ENCODE results near the gene CALD1.

The CALD1 gene, protein sequence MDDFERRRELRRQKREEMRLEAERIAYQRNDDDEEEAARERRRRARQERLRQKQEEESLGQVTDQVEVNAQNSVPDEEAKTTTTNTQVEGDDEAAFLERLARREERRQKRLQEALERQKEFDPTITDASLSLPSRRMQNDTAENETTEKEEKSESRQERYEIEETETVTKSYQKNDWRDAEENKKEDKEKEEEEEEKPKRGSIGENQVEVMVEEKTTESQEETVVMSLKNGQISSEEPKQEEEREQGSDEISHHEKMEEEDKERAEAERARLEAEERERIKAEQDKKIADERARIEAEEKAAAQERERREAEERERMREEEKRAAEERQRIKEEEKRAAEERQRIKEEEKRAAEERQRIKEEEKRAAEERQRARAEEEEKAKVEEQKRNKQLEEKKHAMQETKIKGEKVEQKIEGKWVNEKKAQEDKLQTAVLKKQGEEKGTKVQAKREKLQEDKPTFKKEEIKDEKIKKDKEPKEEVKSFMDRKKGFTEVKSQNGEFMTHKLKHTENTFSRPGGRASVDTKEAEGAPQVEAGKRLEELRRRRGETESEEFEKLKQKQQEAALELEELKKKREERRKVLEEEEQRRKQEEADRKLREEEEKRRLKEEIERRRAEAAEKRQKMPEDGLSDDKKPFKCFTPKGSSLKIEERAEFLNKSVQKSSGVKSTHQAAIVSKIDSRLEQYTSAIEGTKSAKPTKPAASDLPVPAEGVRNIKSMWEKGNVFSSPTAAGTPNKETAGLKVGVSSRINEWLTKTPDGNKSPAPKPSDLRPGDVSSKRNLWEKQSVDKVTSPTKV

DNA sequence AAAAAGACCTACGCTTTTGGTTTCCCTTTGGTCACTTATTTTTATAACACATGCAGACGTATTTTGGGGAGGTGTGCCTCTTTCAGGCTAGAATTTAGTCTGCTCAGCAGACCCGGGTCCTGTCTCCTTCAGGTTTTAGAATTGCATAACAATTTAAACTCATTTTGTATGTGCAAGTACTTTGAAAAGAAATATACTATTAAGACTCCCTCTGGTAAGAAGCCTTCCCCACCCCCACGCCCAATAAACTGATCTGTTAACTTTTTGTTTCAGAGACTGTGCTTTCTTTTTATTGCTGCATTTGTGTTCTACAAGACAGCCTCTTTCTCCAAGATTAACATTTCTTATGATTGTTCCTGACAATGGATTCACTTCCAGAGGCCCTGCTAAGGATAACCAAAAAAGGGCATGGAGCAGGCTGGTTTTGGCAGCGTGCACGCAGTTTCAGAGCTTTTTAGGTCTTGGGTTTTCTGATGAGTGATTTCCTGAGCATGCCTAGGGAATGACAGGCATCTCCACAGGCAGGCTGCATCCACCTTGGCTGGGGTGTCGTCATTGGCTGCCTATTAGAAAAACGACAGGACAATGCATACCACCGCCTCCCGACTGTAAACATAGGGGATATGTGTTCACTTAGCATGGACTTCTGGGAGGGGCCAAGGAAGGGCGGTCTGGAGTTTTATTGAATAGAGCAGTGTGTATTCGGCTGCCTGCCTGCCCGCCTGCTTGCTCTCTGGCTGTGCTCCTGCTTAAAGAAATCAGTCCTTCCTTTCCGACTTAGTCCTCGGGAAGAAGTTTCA is at the start of gene CALD1:
TSS of gene CALD1 (plus strand) at position 694 of the 800 bp plus-strand sequence. CDS start 88,100 bp downstream, outside the sequence.
- DNase-seq (ENCODE audit: low read depth), result peak; percentile 98

DNA sequence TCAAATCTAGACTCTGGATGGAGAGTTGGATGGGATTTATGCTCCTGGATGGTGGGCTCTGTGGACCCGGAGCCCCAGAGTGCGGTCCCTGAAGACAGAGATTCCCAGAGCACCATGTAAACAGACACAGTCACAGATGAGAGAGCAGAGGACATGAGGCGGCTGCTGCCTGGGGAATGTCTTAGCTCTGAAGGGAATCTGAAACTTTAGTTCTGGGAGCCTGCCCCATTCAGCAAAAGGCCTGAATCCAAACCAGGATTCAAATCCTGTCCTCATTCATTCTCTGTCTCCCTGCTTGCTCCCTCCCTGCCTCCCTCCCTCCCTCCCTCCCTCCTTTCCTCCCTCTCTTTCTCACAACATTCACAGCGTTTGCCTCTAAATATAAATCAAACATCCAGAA is 49.5 kb upstream of the CALD1 start:
- no peak for DNase-seq (ENCODE audit: low read depth)

DNA sequence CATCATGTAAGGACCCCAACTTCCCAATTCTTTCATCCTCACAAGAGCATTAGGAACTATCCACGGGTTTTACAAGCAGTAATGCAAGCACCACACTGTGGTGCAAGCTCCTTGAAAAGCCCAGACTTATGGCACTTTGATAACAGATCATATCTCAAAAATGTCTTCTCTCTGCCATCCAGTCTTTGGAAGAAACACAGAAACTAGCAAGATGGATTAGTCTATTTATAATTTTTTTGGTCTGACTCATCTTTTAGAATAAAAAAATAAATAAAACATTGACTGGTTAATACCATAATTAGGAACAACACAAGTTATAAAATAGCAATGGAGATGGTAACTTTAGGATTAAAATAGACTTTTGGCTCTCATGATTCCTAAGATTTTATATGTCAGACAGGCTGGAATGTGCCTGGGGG is 49.0 kb upstream of the CALD1 start:
- peak; percentile 21 for DNase-seq (ENCODE audit: low read depth)

- DNase-seq (ENCODE audit: low read depth), result no peak
Measured at GRCh38 chr7:134731616-134732015, 47.8 kb upstream of the CALD1 start.

DNA sequence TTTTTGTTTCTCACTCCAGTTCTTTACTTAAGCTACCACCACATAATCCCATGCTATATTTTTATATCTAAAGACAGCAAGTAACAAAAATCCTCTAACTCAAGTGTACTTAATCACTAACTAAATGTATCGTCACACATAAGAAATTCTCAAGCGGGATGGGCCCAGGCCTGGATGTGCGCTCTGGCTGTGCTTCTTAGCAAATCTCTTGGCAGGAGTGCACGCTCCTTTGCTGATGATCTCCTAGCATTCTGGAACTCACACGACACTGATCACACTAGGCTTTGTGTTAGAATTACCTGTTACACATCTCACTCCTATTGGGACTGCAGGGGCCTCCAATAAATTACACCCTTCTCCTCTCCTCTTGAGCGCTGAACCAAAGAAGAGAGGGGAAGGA is 46.7 kb upstream of the CALD1 start:
- no peak for DNase-seq (ENCODE audit: low read depth)

DNA sequence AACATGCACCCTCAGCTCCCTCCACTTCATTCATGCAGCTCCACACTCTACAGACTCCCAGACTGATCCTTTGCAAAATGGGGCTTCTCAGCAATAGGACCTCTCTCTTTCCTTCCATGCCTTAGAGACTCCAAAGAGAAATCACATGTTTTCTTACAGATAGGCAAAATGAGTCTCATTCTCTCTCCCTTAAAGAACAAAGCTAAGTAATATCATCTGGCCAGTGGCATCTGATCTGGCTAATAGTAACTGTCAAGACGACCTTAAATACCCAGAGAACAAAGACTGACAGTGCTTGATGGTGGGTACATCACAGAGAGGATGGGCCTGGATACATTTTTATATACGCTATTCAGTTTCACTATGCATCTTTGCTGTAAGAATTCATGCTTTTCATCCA is 43.1 kb upstream of the CALD1 start:
- DNase-seq (ENCODE audit: low read depth), result no peak

DNA sequence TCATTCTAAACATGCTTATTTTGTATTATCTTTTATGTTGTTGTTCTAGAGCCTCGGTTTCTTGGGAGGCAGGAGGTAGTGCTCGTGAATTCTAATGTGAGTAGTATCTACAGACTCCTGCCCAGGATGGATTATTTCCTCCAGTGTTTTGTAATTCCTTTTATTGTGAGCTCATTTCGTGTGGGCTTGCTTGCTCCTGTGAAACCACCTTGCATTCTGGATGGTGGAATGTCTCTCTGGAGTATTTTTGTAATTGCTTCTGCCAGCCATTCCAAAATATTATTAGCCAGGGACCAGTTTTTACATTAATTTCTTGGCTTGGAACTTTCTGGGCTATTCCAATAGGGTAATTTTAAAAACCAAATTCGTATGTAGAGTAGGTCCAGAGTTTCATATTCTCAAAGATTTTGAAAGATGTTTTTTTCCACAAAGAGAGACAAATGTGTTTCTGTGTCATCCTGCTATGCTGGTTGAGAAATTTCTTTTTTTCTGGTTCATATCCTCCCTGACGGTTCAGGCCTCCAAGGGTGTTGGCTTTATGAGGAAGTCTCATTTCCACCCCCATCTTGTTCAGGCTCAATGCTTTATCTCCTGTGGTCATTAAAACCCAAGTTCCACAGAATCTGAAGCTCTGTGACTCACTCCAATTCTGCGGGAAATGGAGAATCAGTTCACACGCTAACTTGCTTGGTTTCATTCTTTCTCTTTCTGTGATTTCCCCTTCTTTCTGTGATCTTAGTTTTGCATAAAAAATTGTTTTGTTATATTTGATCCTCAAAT is 41.7 kb upstream of the CALD1 start:
- DNase-seq (ENCODE audit: low read depth), result peak; percentile 84

GRCh38 chr7:134739362-134739761 is 40.1 kb upstream of the CALD1 start:
- DNase-seq (ENCODE audit: low read depth), result no peak

GRCh38 chr7:134740376-134740775 is 39.1 kb upstream of the CALD1 start:
- DNase-seq (ENCODE audit: low read depth), result no peak

DNA sequence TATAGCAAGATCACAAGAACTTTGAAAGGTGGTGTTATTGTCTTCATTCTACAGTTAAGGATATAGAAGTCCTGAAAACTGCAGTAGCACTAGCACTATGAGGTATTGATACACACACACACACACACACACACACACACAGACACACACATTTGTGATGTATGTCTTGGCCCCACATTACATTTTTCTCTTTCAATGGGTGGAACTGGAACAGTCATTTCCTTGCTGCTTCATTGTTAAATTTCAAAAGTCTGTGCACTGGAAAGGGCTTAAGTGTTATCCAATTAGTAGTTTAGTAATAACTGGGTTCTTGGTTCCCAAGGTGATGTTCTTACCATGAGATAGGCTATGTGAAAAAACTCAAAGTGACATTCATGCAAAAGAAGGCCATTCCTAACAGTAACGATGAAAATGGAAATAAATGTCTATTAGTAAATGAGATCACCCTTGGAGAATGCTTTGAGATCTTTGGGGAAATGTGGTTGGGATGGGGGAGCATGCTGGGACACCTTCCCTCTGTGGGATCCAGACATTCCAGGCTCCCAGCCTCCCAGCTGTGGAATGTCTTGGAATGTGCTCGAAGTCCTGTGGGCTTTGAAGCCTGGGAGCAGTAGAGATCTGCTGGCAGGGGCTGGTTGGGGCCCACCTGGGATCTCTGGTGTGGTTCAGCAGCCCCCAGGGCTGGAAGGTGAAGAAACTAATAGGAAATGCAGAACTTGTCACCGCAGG is 37.4 kb upstream of the CALD1 start:
- DNase-seq (ENCODE audit: low read depth), result peak; percentile 37

DNA sequence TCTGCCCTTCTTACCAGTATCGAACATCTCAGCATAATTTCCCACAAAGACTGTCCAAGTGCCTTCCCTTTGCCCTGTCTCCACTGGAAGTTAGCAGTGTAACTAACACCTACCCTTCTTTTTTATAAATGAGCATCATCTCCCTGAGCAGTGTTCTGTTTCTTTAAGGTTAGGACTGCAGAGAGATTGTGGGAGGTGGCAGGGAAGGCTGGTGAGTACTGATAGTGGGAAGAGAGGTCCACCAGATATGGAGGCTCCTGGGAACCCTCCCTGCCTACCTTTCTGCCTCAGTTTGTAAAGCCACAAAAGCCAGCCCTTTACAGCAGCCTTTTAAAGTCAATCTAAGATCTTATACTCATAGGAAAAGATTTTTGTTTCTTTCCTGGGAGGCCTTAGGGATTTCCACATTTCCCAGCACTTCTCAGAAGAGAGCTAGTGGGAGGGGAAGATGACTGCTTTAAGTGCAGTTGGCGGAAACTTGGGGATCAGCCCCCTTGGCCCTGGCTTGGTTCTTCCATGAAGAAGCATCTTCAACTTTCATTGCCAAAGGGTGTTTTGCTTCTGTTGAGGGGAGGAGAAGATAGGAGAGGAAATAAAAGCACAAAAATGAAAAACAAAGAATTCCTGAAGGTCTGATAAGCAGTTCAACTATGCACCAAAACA is 36.6 kb upstream of the CALD1 start:
- no peak for DNase-seq (ENCODE audit: low read depth)

DNA sequence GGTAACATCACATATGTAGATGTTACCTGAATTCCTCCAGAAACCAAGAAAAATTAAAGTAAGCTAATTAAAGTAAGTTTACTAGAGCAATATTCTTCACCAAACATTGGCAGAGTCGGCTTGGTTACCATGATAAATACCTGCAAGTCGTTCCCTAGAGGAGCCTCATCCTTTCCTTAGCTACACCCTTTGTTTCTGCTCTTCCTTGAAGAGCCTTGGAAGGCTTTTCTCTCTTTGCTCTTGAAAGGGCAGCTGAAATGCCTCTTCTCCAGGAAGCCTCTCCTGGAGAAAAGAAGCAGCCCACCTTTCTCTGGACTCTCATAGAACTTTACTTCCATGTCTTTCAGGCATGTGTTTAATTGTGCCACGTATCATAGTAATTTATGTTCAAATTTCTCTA is 34.9 kb upstream of the CALD1 start:
- no peak for DNase-seq (ENCODE audit: low read depth)

GRCh38 chr7:134747326-134747725 is 32.1 kb upstream of the CALD1 start:
- DNase-seq (ENCODE audit: low read depth), result no peak

DNA sequence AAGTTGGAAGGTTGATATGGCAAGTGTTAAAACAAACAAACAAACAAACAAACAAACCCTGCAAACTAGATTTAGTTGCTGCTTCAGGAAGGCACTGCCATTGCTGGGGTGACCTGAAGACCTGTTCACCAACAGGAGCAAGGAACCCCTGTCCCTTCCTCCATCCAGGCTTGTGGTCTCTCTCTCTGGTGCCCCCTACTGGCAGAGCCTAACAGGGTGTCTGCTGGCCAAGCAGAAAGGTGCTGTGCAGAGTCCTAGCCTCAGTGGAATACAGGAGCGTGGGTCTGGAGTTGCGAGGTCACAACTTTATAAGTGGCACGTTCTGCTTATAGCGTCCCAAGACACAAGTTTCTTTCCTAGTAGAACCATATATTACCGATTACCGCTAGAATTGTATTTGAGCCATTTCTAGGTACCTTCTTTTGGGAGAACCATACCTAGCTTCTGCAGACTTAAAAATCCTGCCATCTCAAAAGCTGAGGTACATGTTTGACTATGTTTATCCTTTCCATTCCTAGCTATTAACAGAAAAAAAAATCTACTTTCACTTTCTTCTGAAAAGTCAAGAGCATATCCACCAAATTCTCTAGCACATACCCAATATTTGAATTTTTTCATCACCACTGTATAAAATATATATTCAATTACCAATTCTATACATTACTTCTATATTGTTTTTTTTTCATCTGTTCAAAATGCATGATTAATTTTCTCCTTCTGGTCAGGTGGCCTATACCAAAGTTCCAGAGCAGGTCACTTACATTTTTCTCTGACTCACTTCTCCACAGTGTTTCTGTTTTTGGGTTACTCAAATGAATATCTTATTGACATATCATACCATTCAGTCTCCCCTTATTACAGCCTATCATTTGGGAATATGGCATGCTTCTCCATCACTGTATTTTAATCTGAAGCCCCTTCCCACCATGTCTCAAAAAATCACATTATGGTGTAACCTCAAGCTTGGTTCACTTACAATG is 29.1 kb upstream of the CALD1 start:
- peak; percentile 48 for DNase-seq (ENCODE audit: low read depth)

GRCh38 chr7:134752006-134752760 is 27.3 kb upstream of the CALD1 start:
- peak; percentile 70 for DNase-seq (ENCODE audit: low read depth)

DNA sequence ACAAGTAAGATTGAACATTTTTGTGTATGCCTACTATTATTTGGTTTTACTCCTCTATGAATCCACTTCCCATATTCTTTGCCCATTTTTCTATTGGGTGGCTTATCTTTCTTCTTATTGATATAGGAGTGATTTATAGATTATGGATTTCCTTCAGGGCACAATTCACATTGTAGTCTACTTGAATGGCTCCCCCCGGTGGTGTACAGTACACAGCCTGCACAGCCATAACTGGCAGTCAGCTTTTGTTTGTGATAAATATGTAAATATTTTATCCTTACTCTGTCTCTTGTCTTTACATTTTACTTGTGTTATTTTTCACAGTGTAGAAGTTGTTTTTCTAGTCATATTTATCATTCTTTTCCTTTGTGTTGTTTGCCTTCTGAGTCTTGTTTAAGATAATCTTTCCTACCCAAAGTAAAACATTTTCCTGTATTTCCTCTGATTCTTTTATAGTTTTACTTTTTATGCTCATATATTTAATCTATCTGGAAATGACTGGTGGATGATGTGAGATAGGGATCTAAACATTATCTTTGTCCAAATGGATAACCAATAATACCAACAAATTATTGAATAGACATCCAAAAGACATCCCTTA is 23.9 kb upstream of the CALD1 start:
- peak; percentile 61 for DNase-seq (ENCODE audit: low read depth)

GRCh38 chr7:134757938-134758337 is 21.5 kb upstream of the CALD1 start:
- peak; percentile 26 for DNase-seq (ENCODE audit: low read depth)

DNA sequence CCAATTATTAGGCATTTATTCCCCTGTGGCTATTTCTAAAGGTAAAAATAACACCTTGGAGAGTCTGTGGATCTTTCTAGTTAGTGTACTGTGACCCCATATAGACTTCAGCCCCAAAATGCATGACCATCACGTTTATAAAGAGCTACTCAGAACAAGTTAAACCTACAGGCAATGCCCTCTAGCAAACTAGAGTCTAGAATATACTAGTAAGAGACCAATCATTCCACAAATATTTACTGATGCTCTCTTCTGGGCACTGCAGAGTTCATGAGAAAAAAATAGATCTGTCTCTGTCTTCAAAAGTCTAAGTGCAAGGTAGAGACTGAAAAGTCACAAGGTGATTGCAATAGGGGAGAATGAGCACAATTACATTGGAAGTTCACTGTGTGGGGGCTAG is 20.5 kb upstream of the CALD1 start:
- DNase-seq (ENCODE audit: low read depth), result no peak

All from ELR (cell line).